K562 (cell line): ENCODE measurements around the gene KIAA0040. TPM values are rescaled to one million over a fixed set of nuclear protein-coding genes. Genes with fewer than 3 reads are reported as not detected.
A peak's percentile ranks its signal among the peaks of the same experiment; 100 is the strongest.

Experiments used
- ATAC-seq: fragments of 200-7000 bp; cut with Tn5 transposase; 3 replicates; pipeline ENCODE4 v1.9.1; 2020; ENCODE audit warnings: moderate library complexity
- BruUV-seq: library from RNA; stranded (reverse); fragments of 400-500 nt; replicated peaks from 2 replicates; lab custom pipeline; 2021; lab: Mats Ljungman, UMichigan
- CTCF ChIA-PET: fragments of 300-600 bp; formaldehyde crosslinking; extraction: SDS; loops from one replicate; lab custom pipeline; 2021; ENCODE audit warnings: low intra/inter-chr PET ratio; lab: Yijun Ruan, JAX
- POLR2A ChIA-PET: fragments of 300-600, 350-650 bp; sonication (Branson Sonifier 250); formaldehyde crosslinking; extraction: SDS; loops from one replicate; lab custom pipeline; 2021; ENCODE audit warnings: antibody characterized with exemption, inconsistent platforms; lab: Yijun Ruan, JAX
- DNase-seq, 4 experiments: peaks; one replicate each; pipeline versions ENCODE4 v3.0.0 to v3.0.0-alpha.2; 2011 to 2018; ENCODE audit warnings: low spot score in 3 of 4, mixed read lengths in 3 of 4; ENCODE audit errors: extremely low read depth in 1 of 4
- FAIRE-seq: peaks from 2 replicates; lab custom pipeline; 2011; peaks lifted over from hg19 to GRCh38; lab: Jason Lieb, UNC
- H2AFZ ChIP-seq: 2 replicates; pipeline ENCODE4 v1.6.0; 2011; ENCODE audit warnings: low read depth, low read length, control low read depth, inconsistent platforms
- H3K27ac ChIP-seq: fragments of 200-600 bp; 3 replicates; pipeline ENCODE4 v1.8.0; 2011; ENCODE audit warnings: low read depth, mild to moderate bottlenecking, control low read depth, inconsistent platforms, low read length, moderate library complexity, mixed read lengths; ENCODE audit errors: extremely low read depth
- H3K27me3 ChIP-seq, 2 experiments: fragments of 300-600 bp in 1 of 2; 2 replicates in 1 of 2; 3 replicates in 1 of 2; pipeline versions ENCODE4 v1.6.0 to v1.8.0; 2011; ENCODE audit warnings: inconsistent platforms in 2 of 2, low read length in 2 of 2, mild to moderate bottlenecking in 1 of 2, mixed read lengths in 1 of 2, moderate library complexity in 1 of 2; ENCODE audit not compliant: control insufficient read depth in 2 of 2, insufficient read depth in 2 of 2
- H3K36me3 ChIP-seq: fragments of 300-600 bp; 3 replicates; pipeline ENCODE4 v1.8.0; 2011; ENCODE audit warnings: mild to moderate bottlenecking, low read length, inconsistent platforms; ENCODE audit not compliant: control insufficient read depth, insufficient read depth
- H3K4me1 ChIP-seq, 2 experiments: fragments of 200-600 bp in 1 of 2; replicated peaks in 1 of 2; 2 replicates in 1 of 2; 3 replicates in 1 of 2; pipeline versions ENCODE4 v1.5.1 to v1.8.0; 2011; ENCODE audit warnings: inconsistent platforms in 2 of 2, low read length in 2 of 2, mild to moderate bottlenecking in 1 of 2, mixed read lengths in 1 of 2, moderate library complexity in 1 of 2; ENCODE audit not compliant: control insufficient read depth in 2 of 2, insufficient read depth in 2 of 2
- H3K4me2 ChIP-seq: 2 replicates; pipeline ENCODE4 v1.6.1; 2011; ENCODE audit warnings: low read length, control low read depth, inconsistent platforms, mixed read lengths; ENCODE audit not compliant: insufficient read depth
- H3K4me3 ChIP-seq: fragments of 200-600 bp; sonication (generic), shearing (Covaris generic); 2 replicates; pipeline ENCODE4 v1.5.1; 2016; ENCODE audit warnings: control low read depth, inconsistent platforms
- H3K79me2 ChIP-seq: fragments of 200-600 bp; 3 replicates; pipeline ENCODE4 v1.8.0; 2011; ENCODE audit warnings: low read length, inconsistent platforms; ENCODE audit not compliant: control insufficient read depth, insufficient read depth
- H3K9ac ChIP-seq, 2 experiments: 2 replicates each; pipeline versions ENCODE4 v1.6.0 to v1.6.1; 2011; ENCODE audit warnings: low read depth in 2 of 2, low read length in 2 of 2, control low read depth in 1 of 2, inconsistent platforms in 1 of 2, mild to moderate bottlenecking in 1 of 2, mixed read lengths in 1 of 2; ENCODE audit not compliant: insufficient read depth in 1 of 2
- H3K9me1 ChIP-seq: one replicate; pipeline ENCODE4 v1.6.0; 2011; ENCODE audit warnings: inconsistent platforms, mild to moderate bottlenecking, low read length, moderate library complexity; ENCODE audit not compliant: control insufficient read depth, insufficient read depth
- H3K9me3 ChIP-seq: replicated peaks from 2 replicates; pipeline ENCODE4 v1.5.1; 2011; ENCODE audit warnings: low read depth, low read length, inconsistent platforms; ENCODE audit not compliant: control insufficient read depth, insufficient read depth
- H4K20me1 ChIP-seq: replicated peaks from 2 replicates; pipeline ENCODE4 v1.6.1; 2011; ENCODE audit warnings: low read length, inconsistent platforms, mixed read lengths; ENCODE audit not compliant: control insufficient read depth, insufficient read depth
- FOS ChIP-seq: IDR thresholded peaks from 3 replicates; pipeline ENCODE4 v1.6.1; 2011; ENCODE audit not compliant: insufficient read length; ENCODE audit errors: extremely low read depth
- HOXB6 ChIP-seq: fragments of 250-450 bp; sonication (Bioruptor Pico); IDR thresholded peaks from 2 replicates; pipeline ENCODE4 v1.5.1; 2022; ENCODE audit warnings: mild to moderate bottlenecking, borderline replicate concordance
- ZNF124 ChIP-seq: sonication (generic); formaldehyde crosslinking; IDR thresholded peaks from 2 replicates; pipeline ENCODE4 v1.8.1; 2022; ENCODE audit warnings: missing genetic modification reagents
- ZSCAN29 ChIP-seq: fragments of 450-650 bp; IDR thresholded peaks from 2 replicates; pipeline ENCODE4 v1.6.1; 2017
- WGBS: fragments of 100-300 bp; shearing (Covaris generic); methylation state at CpG from one replicate; pipeline ENCODE4 v1.1.6; 2016; ENCODE audit warnings: low coverage, mixed read lengths; ENCODE audit not compliant: insufficient coverage; ENCODE audit errors: missing lambda C conversion rate; 5-methylcytosine and 5-hydroxymethylcytosine counted together
- in situ Hi-C: fragments of 300-500 bp; cut with MboI; formaldehyde crosslinking; loops from 4 replicates; pipeline ENCODE4 v1.15.0; 2018; ENCODE audit warnings: inconsistent platforms, mixed read lengths
- intact Hi-C: fragments of 100-400 bp; cut with micrococcal nuclease; formaldehyde crosslinking; loops from 2 replicates; pipeline ENCODE4 v1.14.2; 2022
- polyA plus RNA-seq, 8 experiments: library from polyadenylated mRNA; depleted of rRNA in 4 of 8; stranded (reverse) in 5 of 8; unstranded in 3 of 8; fragments of >200 nt; fragmentation: Nextera tagmentation in 2 of 8; fragmentation: Illumina TruSeq in 1 of 8; extraction: Ambion mirVana in 2 of 8; extraction: Trizol in 1 of 8; gene quantifications; 2 replicates each; pipeline versions ENCODE4 v1.2.1 to v1.2.3, GENCODE V29; 2011 to 2014; ENCODE audit warnings: inconsistent platforms in 1 of 8, missing spikeins in 1 of 8
- total RNA-seq, 7 experiments: library from RNA; depleted of rRNA in 6 of 7; stranded (reverse); fragments of >200 nt in 6 of 7; fragmentation: Illumina TruSeq in 2 of 7; extraction: Trizol in 2 of 7; gene quantifications; 2 replicates each; pipeline versions ENCODE4 v1.2.1 to v1.2.3, GENCODE V29; 2011 to 2021; ENCODE audit warnings: low replicate concordance in 1 of 7
- TF ChIP-seq, protein P1 (sequence below): sonication (generic); formaldehyde crosslinking; IDR thresholded peaks from 2 replicates; pipeline ENCODE4 v1.8.0; 2022; ENCODE audit warnings: mild to moderate bottlenecking, missing genetic modification reagents

Gene KIAA0040
- total and polyA plus RNA-seq, 9 of the 15 experiments (the other 6 are each of a cell fraction or from before 2014, with no cell fraction given), result 3.4 to 13.6 (median 7.1) TPM

DNA sequence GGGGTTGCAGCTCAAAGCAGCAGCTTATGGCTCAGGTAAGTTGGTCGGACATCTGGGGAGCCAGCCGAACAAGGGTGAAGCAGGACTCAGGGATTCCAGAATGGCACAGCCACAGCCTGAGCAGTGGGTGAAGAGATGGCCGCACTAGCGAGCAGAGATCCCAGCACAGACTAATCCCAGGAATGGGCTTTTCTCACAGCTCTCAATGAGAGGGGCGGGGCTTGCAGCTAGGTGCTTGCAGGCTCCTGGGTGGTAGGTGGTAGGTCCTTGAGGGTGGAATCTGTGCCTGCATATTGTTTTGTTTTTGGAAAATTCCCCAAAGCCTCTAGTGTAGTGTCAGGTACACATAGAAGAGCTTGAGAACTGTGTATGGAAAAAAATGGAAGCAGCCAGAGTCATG lies 9.0 kb downstream of the KIAA0040 start:
- DNase-seq, result no peak
- Histone ChIP-seq H4K20me1 (no peaks in the 10 kb centered on the region; the same call in 1 of the 2 replicates), H3K79me2 (no peaks in the 10 kb centered on the region), H3K9ac (peak overlapping the region in 1 of 2 experiments; percentile 15; a peak in 1 of 4 replicates), H3K27me3 (no peaks in the 10 kb centered on the region), H3K4me1 (peaks cover 18 to 35% of the 10 kb centered on the region in 2 experiments; a peak in 4 of 5 replicates), H3K9me1 (no peaks in the 10 kb centered on the region), H3K4me2 (no peak overlapping the region), H3K27ac (no peak overlapping the region), H3K4me3 (no peak overlapping the region), H2AFZ (no peak overlapping the region), H3K9me3 (no peaks in the 10 kb centered on the region), H3K36me3 (no peaks in the 10 kb centered on the region)
- in situ Hi-C loops (no loop called here), intact Hi-C loops (no loop called here)
- ChIA-PET POLR2A (interaction anchor here (0.6 to 1.9 kb wide), 8 partner anchors 8 to 184 kb away, joined by 3 to 10 read pairs (median 5); no protein-coding TSS in a partner anchor), CTCF (no interaction called here)
- TF ChIP-seq ZNF124 (CRISPR knock-in tag) (no peak), ZSCAN29 (no peak), HOXB6 (CRISPR knock-in tag) (no peak), FOS (no peak)
- TF ChIP-seq, protein P1, sequence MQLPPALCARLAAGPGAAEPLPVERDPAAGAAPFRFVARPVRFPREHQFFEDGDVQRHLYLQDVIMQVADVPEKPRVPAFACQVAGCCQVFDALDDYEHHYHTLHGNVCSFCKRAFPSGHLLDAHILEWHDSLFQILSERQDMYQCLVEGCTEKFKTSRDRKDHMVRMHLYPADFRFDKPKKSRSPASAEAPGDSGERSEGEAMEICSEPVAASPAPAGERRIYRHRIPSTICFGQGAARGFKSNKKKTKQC (CRISPR knock-in tag), result no peak
- FAIRE-seq, result no peak
- BruUV-seq, result no TSS peak
- no peak for ATAC-seq
- WGBS, result 75% methylated on average over 5 of the region's 5 CpGs
